Motor neuron (in vitro differentiated cells): Measurements from ENCODE around the gene HADH. TPM values are rescaled to one million over a fixed set of nuclear protein-coding genes. Genes with fewer than 3 reads are reported as not detected.

Experiments used
- ATAC-seq, 8 experiments: fragments of 200-7000 bp; cut with Tn5 transposase; replicated peaks in 6 of 8; 2 replicates each; pipeline ENCODE4 v1.8.0; 2021; ENCODE audit warnings: mild to moderate bottlenecking in 8 of 8, moderate library complexity in 8 of 8
- H3K27ac ChIP-seq, 2 donors: fragments of 250-450 bp; sonication (Bioruptor Pico); 2 replicates each; pipeline ENCODE4 v1.9.0; 2021; ENCODE audit warnings: antibody characterized with exemption in 2 of 2, mild to moderate bottlenecking in 2 of 2, moderate library complexity in 1 of 2
- H3K4me1 ChIP-seq, 2 donors: fragments of 250-450 bp; sonication (Bioruptor Pico); replicated peaks in 1 of 2; 2 replicates each; pipeline ENCODE4 v1.6.1; 2021; ENCODE audit warnings: antibody characterized with exemption in 2 of 2, mild to moderate bottlenecking in 2 of 2, moderate library complexity in 1 of 2
- H3K4me3 ChIP-seq, 5 donors: fragments of 250-450 bp; sonication (Bioruptor Pico); 2 replicates each; pipeline ENCODE4 v1.9.0; 2021; ENCODE audit warnings: antibody characterized with exemption in 5 of 5, mild to moderate bottlenecking in 5 of 5, moderate library complexity in 4 of 5
- WGBS, 10 experiments: fragments of 450-650 bp; shearing (Covaris generic); methylation state at CpG; one replicate each; pipeline ENCODE4 v1.0.0; 2022; 5-methylcytosine and 5-hydroxymethylcytosine counted together
- in situ Hi-C, 9 experiments: fragments of 400-800 bp; cut with MboI; loops; one replicate each; pipeline ENCODE4 v1.15.0; 2021; ENCODE audit warnings: low sequenced_read_pairs in 9 of 9, low pct_unique_long_range_greater_than_20kb in 2 of 9; ENCODE audit not compliant: unreplicated experiment in 9 of 9
- total RNA-seq, 8 experiments: library from RNA; unstranded; fragments of 300-600 nt; gene quantifications; 2 replicates each; pipeline versions ENCODE4 v1.2.3 to v1.2.4, GENCODE V29; 2022

The HADH gene
- total RNA-seq, 8 experiments from 2014 or later = 7.0 to 49.2 (median 17.7) TPM

GRCh38 chr4:108055787-108056186 lies 66.1 kb downstream of the HADH start:
- no peak overlapping the region for H3K4me3 ChIP-seq
- no peak for ATAC-seq
- H3K4me1 ChIP-seq = peaks cover 0 to 3% of the 10 kb centered on the region in 2 donors
- no peak overlapping the region for H3K27ac ChIP-seq
- in situ Hi-C loops = loop anchor here in 3 of 9 experiments (25.0 kb wide), 3 partner anchors 432 to 532 kb away; no protein-coding TSS in a partner anchor
- 87 to 100% (median 93%) methylated on average over 1 to 3 of the region's 3 CpGs; no CpG with 5 or more reads in 5 of the 10 experiments for WGBS, 10 experiments

- no peak for ATAC-seq
- in situ Hi-C loops = loop anchor here in 3 of 9 experiments (25.0 kb wide), 3 partner anchors 431 to 531 kb away; no protein-coding TSS in a partner anchor
- WGBS, 10 experiments = 60 to 100% (median 79%) methylated on average over 1 to 5 of the region's 6 CpGs; no CpG with 5 or more reads in 2 of the 10 experiments
- Histone ChIP-seq H3K4me1 (peaks cover 0 to 3% of the 10 kb centered on the region in 2 donors), H3K27ac (no peak overlapping the region), H3K4me3 (no peak overlapping the region)
Observed at GRCh38 chr4:108056418-108056817, 66.7 kb downstream of the HADH start.

- ATAC-seq = peak in 7 of 8 experiments; percentile 47 to 96 (median 80)
Observed at GRCh38 chr4:108058685-108059440, 69.2 kb downstream of the HADH start.

DNA sequence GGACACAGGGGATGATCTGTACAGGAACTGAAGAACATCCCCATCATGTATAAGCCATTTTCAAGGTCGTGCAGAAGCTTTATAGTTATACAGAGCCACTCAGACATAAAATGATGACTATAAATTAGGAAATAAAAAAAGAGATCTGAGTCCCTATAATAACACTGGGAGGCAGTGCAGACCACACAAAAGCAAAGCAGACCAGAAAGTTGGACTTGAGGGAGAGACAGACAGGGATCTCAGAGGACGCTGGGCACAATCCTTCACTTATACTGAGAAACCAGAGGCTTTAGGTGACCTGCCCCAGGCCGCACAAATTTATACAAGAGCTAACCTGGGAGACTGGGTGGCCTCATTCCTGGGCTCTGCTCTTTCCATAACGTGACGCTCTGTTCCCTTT lies 70.5 kb downstream of the HADH start:
- H3K4me1 ChIP-seq = no peaks in the 10 kb centered on the region
- in situ Hi-C loops = loop anchor here in 3 of 9 experiments (10.0 to 25.0 kb wide), 4 partner anchors 105 to 527 kb away; partner anchors contain the start of gene LEF1 (in 1 of the 3)
- no peak overlapping the region for H3K27ac ChIP-seq
- WGBS, 10 experiments = 0 to 100% (median 63%) methylated on average over 1 to 5 of the region's 5 CpGs; no CpG with 5 or more reads in 1 of the 10 experiments
- no peak overlapping the region for H3K4me3 ChIP-seq
- ATAC-seq = peak in 6 of 8 experiments; percentile 30 to 86 (median 70)

More at GRCh38 chr4:108058685-108059440, 69.2 kb downstream of the HADH start:
- Histone ChIP-seq H3K4me1 (peaks cover 0 to 3% of the 10 kb centered on the region in 2 donors), H3K27ac (no peak overlapping the region), H3K4me3 (no peak overlapping the region)
- 14 to 100% (median 76%) methylated on average over 1 to 10 of the region's 11 CpGs; no CpG with 5 or more reads in 2 of the 10 experiments for WGBS, 10 experiments
- in situ Hi-C loops = loop anchor here in 3 of 9 experiments (25.0 kb wide), 3 partner anchors 428 to 528 kb away; no protein-coding TSS in a partner anchor

DNA sequence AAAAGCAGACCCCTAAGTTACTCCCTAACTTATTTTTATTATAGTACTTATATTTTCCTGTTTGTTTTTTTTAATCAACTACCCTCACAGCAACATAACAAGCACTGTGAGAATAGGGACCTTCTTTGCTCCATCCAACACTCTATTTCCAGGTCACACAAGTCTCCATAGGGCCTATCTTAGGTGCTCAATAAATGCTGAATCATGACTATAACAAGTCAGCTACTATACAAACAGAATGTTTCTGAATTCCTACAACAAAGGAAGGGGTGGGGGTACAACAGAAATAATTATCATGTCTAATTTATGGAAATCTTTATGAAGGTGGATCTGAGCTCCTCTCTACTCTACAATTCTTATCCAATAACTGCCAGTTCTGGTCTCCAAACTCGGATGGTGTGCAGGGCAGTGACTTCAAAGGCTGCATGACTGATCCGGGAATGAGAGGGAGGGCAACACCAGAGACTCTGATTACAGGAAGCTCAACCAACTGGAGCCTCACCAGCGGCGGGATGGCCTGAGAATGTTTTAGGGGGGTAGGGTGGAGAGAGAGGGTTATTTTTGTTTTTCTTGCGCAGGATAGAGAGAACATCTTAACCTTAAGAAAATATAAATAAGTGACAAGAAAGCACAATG lies 71.1 kb downstream of the HADH start:
- H3K4me1 ChIP-seq = no peaks in the 10 kb centered on the region
- WGBS, 10 experiments = 28 to 100% (median 74%) methylated on average over 1 to 5 of the region's 5 CpGs; no CpG with 5 or more reads in 2 of the 10 experiments
- ATAC-seq = peak in 3 of 8 experiments; percentile 33 to 49 (median 46)
- no peak overlapping the region for H3K27ac ChIP-seq
- H3K4me3 ChIP-seq = no peak overlapping the region
- in situ Hi-C loops = loop anchor here in 3 of 9 experiments (10.0 to 25.0 kb wide), 4 partner anchors 104 to 526 kb away; partner anchors contain the start of gene LEF1 (in 1 of the 3)

DNA sequence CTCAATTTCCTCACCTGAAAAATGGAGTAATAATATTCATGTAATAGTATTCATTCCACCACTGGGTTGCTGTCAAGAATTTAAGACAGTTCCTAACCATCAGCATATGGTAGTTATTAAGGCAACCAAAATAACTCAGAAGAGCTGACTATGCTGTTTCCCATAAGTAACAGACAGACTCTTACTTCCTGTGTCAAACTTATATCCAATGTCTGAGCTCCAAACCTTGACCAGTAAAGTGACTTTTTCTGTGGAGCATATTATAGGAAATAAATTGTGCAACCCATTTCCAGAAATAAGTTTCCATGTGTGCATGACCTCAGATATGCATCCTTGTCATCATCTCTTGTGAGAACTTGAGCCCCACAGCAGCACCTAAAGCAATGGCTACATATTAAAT lies 78.8 kb downstream of the HADH start:
- H3K27ac ChIP-seq = no peak overlapping the region
- peak in 3 of 8 experiments; percentile 12 to 89 (median 55) for ATAC-seq
- H3K4me3 ChIP-seq = no peak overlapping the region
- in situ Hi-C loops = loop anchor here in 3 of 9 experiments (10.0 to 25.0 kb wide), 4 partner anchors 96 to 519 kb away; partner anchors contain the start of gene LEF1 (in 1 of the 3)
- peaks cover 0 to 7% of the 10 kb centered on the region in 2 donors for H3K4me1 ChIP-seq

DNA sequence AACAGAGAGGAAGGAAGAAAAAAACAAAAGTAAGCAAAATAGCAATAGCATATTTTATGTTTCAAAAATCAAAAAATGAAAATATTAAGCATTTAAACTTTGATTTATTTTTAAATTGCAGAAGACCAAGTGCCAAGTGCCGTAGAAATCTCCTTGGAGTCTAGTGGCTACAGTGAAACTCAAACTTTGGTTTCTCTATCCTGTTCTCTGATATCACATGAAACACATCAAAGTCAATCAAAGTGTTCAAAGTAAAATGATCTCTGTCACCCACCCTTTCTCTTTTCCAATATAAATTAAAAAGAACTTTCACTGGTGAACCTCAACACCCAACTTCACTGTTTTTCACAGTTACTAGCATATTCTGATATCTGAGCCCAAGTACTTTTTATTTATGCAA lies 81.1 kb downstream of the HADH start:
- Histone ChIP-seq H3K27ac (no peak overlapping the region), H3K4me1 (peaks cover 0 to 7% of the 10 kb centered on the region in 2 donors), H3K4me3 (no peak overlapping the region)
- WGBS, 10 experiments = 40 to 100% (median 83%) methylated on average over 1 of the region's 1 CpG; no CpG with 5 or more reads in 1 of the 10 experiments
- peak in 1 of 8 experiments; percentile 11 for ATAC-seq
- in situ Hi-C loops = loop anchor here in 3 of 9 experiments (25.0 kb wide), 3 partner anchors 417 to 517 kb away; no protein-coding TSS in a partner anchor

DNA sequence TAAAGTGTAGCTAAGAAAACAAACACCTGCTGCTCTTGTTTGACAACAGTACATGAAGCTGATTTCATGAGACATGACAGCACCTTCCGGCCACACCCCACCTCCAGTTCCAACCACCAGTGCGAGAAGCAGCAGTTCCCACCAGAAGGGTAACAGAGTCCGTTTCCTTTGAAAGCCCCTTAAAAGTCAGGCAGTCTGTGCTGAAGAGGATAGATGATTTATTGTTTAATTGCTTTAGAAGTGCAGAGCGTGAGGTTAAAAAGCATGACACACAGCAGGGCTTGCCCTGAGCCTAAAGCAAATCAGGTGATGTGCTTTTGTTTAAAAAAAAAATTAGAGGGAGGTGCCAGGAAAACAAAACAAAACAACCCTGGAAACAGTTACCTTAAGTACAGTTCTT lies 82.6 kb downstream of the HADH start:
- Histone ChIP-seq H3K27ac (no peak overlapping the region), H3K4me1 (peaks cover 0 to 7% of the 10 kb centered on the region in 2 donors), H3K4me3 (no peak overlapping the region)
- peak in 5 of 8 experiments; percentile 32 to 58 (median 50) for ATAC-seq
- 0 to 100% (median 48%) methylated on average over 1 to 3 of the region's 4 CpGs; no CpG with 5 or more reads in 2 of the 10 experiments for WGBS, 10 experiments
- in situ Hi-C loops = loop anchor here in 3 of 9 experiments (25.0 kb wide), 3 partner anchors 415 to 515 kb away; no protein-coding TSS in a partner anchor

GRCh38 chr4:108078024-108078733 lies 88.5 kb downstream of the HADH start:
- WGBS, 10 experiments = 40 to 100% (median 90%) methylated on average over 1 to 5 of the region's 5 CpGs; no CpG with 5 or more reads in 2 of the 10 experiments
- ATAC-seq = no peak
- Histone ChIP-seq H3K4me1 (no peaks in the 10 kb centered on the region), H3K27ac (no peak overlapping the region), H3K4me3 (no peak overlapping the region)
- in situ Hi-C loops = no loop called here

GRCh38 chr4:108080747-108081146 lies 91.1 kb downstream of the HADH start:
- no peaks in the 10 kb centered on the region for H3K4me1 ChIP-seq
- ATAC-seq = no peak
- no peak overlapping the region for H3K4me3 ChIP-seq
- H3K27ac ChIP-seq = no peak overlapping the region
- in situ Hi-C loops = no loop called here
- WGBS, 10 experiments = 71 to 97% (median 96%) methylated on average over 7 to 10 of the region's 10 CpGs; no CpG with 5 or more reads in 5 of the 10 experiments

- H3K27ac ChIP-seq = no peak overlapping the region
- ATAC-seq = no peak
- no peaks in the 10 kb centered on the region for H3K4me1 ChIP-seq
- in situ Hi-C loops = no loop called here
- H3K4me3 ChIP-seq = no peak overlapping the region
- 0 to 95% (median 90%) methylated on average over 1 to 13 of the region's 16 CpGs; no CpG with 5 or more reads in 4 of the 10 experiments for WGBS, 10 experiments
Observed at GRCh38 chr4:108081256-108081655, 91.6 kb downstream of the HADH start.
